T-helper 2 cell treated with Interferon-gamma antibody and Interleukin-4, amounts not matched to agents 100 ng/mL and 5 ng/mL, for 36 hours (primary cell): ENCODE measurements around the gene SYT2. TPM values are rescaled to one million over a fixed set of nuclear protein-coding genes. Genes with fewer than 3 reads are reported as not detected.
"Not testable (repeated sequence)": the region's sequence is repeated elsewhere in the genome, so short reads cannot be mapped to it uniquely, and the experiment has no call there.

Source experiments
- intact Hi-C: fragments of 100-400 bp; cut with micrococcal nuclease; formaldehyde crosslinking; loops from one replicate; pipeline ENCODE4 v1.15.1; 2023
- total RNA-seq: library from RNA; stranded (reverse); gene quantifications from 2 replicates; pipeline ENCODE4 v1.2.3, GENCODE V29; 2022

Gene SYT2
- total RNA-seq, 1 donor from 2014 or later, result not detected

DNA sequence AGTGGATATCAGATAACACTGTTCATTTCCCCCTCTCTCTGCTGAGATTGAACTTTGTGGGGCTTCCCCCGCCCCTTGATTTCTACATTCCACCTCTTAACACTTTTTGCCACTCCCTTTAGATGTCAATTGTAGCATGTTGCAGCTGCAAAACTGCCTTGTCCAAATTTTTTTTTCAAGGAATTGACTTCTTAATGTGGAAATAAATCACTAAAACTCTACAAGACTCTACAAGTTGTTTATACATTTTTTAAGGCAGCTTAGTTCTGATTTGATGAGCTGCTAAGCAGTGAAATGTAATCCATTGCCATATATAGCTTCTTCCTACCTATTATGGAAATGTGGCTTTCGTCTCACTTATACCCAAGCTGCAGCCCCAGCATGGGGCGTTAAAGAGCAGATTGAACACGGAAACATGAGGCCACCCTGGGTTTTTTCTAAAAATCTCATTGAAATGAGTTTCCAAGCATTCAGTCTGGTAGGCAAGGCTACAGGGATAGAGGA is 132.2 kb downstream of the SYT2 start:
- intact Hi-C loops, result loop anchor here (10.0 kb wide), 1 partner anchor 113 kb away; no protein-coding TSS in a partner anchor

GRCh38 chr1:202577381-202577780 is 132.9 kb downstream of the SYT2 start:
- intact Hi-C loops, result loop anchor here (10.0 kb wide), 1 partner anchor 113 kb away; no protein-coding TSS in a partner anchor

DNA sequence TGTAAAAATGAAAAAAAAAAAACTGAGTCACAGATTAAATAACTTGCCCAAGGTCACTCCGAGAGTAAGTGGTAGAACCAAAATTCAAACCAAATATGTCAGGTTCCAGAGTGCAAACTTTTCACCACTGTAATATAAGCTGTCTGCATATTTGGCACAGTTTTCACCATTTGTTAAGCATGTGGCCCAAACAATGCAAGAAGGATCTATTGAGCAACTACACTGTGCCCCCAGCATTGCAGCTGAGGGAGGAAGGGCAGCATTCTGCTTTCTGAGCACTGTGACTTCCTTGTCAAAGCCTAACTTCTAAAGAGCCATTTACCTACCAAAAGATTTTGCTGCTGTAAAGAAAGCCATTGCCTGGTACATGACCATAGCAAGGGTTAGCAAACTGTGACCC is 133.4 kb downstream of the SYT2 start:
- intact Hi-C loops, result loop anchor here (10.0 kb wide), 1 partner anchor 112 kb away; no protein-coding TSS in a partner anchor

DNA sequence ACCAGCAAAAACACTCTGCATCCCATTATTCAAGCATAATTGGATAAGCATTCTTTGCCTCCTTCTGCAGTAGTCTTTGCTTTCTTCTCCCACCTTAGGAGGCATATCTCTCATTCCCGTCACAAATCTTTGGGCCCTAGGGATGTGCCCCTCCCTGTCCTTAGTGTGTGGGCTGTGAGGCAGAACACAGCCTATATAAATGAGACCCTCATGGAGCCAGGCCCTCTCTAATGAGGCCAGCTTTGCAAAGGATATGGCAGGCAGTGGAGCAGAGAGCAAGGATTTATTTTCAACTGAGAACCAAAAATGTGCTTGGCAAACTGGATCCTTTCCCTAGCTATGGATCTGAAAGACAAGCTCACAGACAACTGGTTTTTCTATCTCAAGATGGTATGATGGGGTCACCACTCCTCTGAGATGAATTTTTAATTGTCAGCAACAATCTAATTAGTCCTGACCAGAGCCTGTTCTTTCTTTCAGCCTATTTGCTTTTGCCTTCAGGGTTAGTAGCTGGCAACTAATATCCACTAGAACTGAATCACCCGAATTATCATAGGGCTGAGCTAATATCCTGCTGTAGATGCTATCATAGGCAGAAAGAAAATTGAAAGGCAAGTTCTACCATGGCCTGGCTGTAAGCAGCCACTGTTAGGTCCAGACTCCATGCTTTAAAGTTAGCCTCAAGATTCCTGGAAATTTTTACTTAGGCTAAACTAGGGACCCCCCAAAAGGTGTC is 134.2 kb downstream of the SYT2 start:
- intact Hi-C loops, result loop anchor here (10.0 kb wide), 1 partner anchor 111 kb away; no protein-coding TSS in a partner anchor

DNA sequence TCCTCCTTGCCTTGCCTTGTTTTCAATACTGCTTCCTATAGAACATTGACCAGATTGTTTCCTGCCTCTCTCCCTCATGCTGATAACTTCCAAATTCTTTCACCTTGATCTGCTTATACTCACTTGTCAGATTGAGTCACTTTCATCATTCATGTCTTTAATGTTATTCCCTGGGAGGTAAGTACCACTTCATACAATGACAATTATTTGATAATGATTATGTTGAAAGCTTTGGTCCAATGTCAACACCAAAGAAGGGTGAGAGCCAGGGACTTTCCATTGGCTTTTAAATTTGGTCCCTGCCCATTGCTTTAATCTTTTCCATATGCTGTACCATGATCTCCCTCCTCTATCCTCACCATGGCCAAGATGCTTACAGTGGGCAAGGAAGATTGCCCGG is 137.4 kb downstream of the SYT2 start:
- intact Hi-C loops, result loop anchor here (10.0 kb wide), 1 partner anchor 108 kb away; no protein-coding TSS in a partner anchor

GRCh38 chr1:202571719-202572339 is 138.4 kb downstream of the SYT2 start:
- intact Hi-C loops, result loop anchor here (1.0 to 10.0 kb wide), 2 partner anchors 107 to 229 kb away; no protein-coding TSS in a partner anchor

GRCh38 chr1:202569393-202570322 is 140.6 kb downstream of the SYT2 start:
- intact Hi-C loops, result loop anchor here (10.0 kb wide), 1 partner anchor 105 kb away; no protein-coding TSS in a partner anchor

GRCh38 chr1:202568826-202569225 is 141.4 kb downstream of the SYT2 start:
- intact Hi-C loops, result no loop called here

DNA sequence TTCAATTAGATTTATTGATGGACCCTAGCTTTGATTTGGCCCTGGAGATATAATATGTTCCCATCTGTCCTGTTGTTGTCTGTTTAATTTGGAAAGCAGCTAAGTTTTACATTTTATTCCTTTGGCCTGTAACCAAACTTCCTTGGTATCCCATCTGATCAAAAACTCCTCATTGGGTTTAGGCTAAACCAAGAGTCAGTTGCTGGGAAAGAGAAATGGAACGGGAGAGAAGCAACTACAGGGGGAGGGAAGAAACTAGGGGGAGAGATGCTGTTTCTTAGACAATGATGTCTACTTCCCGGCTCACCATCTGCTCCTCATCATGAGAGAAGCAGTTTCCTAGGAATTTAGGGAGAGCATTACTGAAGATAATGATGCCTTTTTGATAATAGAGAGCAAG is 141.8 kb downstream of the SYT2 start:
- intact Hi-C loops, result no loop called here

- intact Hi-C loops, result no loop called here
These were observed 142.5 kb downstream of the SYT2 start for GRCh38 chr1:202567738-202568137.

DNA sequence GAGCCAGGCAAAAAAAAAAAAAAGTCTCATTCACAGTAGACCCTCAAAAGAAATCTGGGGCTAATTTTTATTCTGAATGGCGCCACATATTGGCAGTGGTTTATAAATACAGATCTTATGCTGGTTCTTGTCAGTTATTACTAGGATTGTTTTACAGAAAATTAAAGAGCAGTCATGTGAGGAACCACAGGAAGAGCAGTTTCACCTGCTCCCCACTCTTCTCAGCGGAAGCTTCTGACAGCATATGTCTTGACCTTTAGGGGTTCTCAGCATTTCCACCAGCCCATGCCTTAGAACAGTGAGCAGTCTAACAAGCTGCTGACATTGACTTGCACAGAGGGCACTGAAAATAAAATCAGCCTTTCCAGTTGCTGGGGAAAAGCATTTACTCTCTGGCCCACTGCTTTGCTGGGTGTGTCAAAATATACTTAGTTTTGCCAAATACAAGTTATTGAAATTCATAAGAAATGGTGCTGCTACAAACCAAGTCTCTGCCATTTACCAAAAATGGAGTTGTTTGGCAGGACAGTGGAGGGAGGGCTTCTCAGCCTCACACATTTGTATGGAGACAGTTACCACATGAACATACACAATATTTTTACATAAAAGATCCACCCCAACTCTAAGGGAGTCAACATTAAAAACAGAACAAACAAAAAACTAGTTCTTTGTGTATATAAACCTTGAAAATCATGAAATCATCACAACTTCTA is 144.2 kb downstream of the SYT2 start:
- intact Hi-C loops, result no loop called here

GRCh38 chr1:202564958-202565495 is 145.2 kb downstream of the SYT2 start:
- intact Hi-C loops, result no loop called here

DNA sequence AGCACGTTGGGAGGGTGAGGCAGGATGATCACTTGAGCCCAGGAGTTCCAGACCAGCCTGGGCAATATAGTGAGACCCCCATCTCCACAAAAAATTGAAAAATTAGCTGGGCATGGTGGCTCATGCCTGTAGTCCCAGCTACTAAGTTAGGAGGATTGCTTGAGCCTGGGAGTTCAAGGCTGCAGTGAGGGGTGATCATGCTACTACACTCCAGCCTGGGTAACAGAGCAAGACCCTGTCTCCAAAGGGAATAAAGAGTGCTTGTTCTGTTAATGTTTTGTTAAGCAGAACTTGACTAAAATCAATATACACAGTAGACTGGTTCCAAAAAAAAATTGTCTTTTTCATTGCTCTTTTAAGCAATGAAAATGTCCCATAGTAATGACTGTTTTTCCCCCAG is 146.4 kb downstream of the SYT2 start:
- intact Hi-C loops, result no loop called here

DNA sequence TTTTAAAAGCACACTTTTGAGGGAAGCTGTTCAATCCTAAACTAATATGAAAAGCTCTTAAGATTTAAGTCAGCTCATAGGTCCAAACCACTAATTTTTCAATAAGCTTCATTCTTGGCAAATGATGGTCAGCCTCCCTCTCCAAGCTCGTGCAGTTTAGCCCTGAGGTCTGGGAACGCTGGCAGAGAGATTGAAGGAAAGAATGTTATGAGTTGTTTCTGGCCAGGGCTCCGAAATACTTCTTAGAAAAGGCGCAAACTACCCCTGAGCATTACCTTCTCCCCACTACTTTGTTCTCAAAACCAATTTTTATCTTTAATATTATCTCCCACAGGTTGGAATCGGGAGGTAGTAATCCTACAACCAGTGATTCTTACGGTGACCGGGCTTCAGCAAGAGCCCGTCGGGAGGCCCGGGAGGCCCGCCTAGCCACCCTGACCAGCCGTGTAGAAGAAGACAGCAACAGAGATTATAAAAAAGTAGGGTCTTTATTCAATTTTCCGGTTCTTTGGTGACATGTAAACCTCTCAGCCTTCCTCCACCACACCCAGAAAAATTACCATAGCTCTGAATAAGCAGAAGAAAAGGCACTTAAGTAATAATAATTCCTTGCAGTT is 147.7 kb downstream of the SYT2 start:
- intact Hi-C loops, result no loop called here

- intact Hi-C loops, result no loop called here
These were observed 148.4 kb downstream of the SYT2 start for GRCh38 chr1:202561726-202562443.

- intact Hi-C loops, result no loop called here
These were observed 149.0 kb downstream of the SYT2 start for GRCh38 chr1:202561240-202561639.

- intact Hi-C loops, result not testable (repeated sequence)
These were observed 152.6 kb downstream of the SYT2 start for GRCh38 chr1:202557662-202558061.

GRCh38 chr1:202556037-202556436 is 154.2 kb downstream of the SYT2 start:
- intact Hi-C loops, result not testable (repeated sequence)

DNA sequence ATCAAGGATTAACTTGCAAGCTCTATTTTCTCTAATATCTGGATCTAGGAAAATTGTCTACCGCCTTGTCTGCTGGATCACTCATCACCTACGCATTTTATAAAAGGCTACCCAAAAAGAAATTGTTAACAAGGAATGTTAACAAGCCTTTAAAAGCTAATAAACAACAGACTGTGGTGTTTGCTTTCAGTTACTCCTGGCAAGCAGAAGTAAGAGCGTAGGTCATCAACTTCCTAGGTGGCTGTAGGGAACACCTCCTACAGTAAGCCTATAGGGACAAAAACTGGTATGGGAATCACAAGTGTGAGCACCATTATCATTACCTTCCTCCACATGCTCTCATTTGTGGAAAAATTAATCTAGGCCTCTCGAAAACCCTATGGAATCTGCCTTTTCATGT is 155.6 kb downstream of the SYT2 start:
- intact Hi-C loops, result not testable (repeated sequence)
